Breast epithelium (tissue), 4 donors: ENCODE data around the gene CETN3. TPM values are rescaled to one million over a fixed set of nuclear protein-coding genes. Genes with fewer than 3 reads are reported as not detected.

ENCODE experiments used
- DNase-seq, 2 donors: peaks; one replicate each; pipeline ENCODE4 v3.0.0-alpha.2; 2019; ENCODE audit warnings: low spot score in 2 of 2
- H3K27ac ChIP-seq, 2 donors: fragments of 200-600 bp; sonication (generic) in 1 of 2; one replicate each; pipeline ENCODE4 v1.5.1; 2016 to 2019; ENCODE audit warnings: mild to moderate bottlenecking in 1 of 2
- H3K27me3 ChIP-seq, 2 donors: fragments of 200-600 bp; sonication (generic) in 1 of 2; one replicate each; pipeline versions ENCODE4 v1.5.1 to v1.6.0; 2017 to 2019; ENCODE audit warnings: control low read depth in 1 of 2, mild to moderate bottlenecking in 1 of 2
- H3K36me3 ChIP-seq: fragments of 200-600 bp; one replicate; pipeline ENCODE4 v1.5.1; 2019
- H3K4me1 ChIP-seq, 2 donors: fragments of 200-600 bp; sonication (generic); one replicate each; pipeline ENCODE4 v1.5.1; 2016 to 2019; ENCODE audit warnings: control low read depth in 1 of 2
- H3K4me3 ChIP-seq, 3 donors: fragments of 200-600 bp; sonication (generic); 1 replicate in 2 of 3; 2 replicates in 1 of 3; pipeline ENCODE4 v1.5.1; 2016 to 2019; ENCODE audit warnings: mild to moderate bottlenecking in 3 of 3, moderate library complexity in 2 of 3
- H3K9me3 ChIP-seq, 2 donors: fragments of 200-600 bp; sonication (generic) in 1 of 2; one replicate each; pipeline ENCODE4 v1.5.1; 2016 to 2019; ENCODE audit warnings: control low read depth in 1 of 2
- POLR2A ChIP-seq: fragments of 450-650 bp; IDR thresholded peaks from one replicate; pipeline ENCODE4 v1.6.1; 2016; ENCODE audit warnings: antibody characterized with exemption, mild to moderate bottlenecking, moderate library complexity
- POLR2AphosphoS5 ChIP-seq, 3 donors: sonication (generic); formaldehyde crosslinking; IDR thresholded peaks; one replicate each; pipeline ENCODE4 v1.6.1; 2017; ENCODE audit warnings: antibody characterized with exemption in 3 of 3
- intact Hi-C: fragments of 100-400 bp; cut with DNase I; formaldehyde crosslinking; loops from one replicate; pipeline ENCODE4 v1.15.1; 2023; ENCODE audit warnings: low total_unique reads
- total RNA-seq, 3 donors: library from RNA; depleted of rRNA; stranded (reverse); fragments of >200 nt; gene quantifications; one replicate each; pipeline ENCODE4 v1.1.0, GENCODE V29; 2016
- TF ChIP-seq, protein P1 (sequence below), 3 donors: fragments of 450-650 bp; IDR thresholded peaks; one replicate each; pipeline ENCODE4 v1.5.1; 2016 to 2017; ENCODE audit warnings: antibody characterized with exemption in 3 of 3, mild to moderate bottlenecking in 3 of 3, moderate library complexity in 3 of 3

The CETN3 gene
- total RNA-seq, 3 donors from 2014 or later, result 7.7 to 13.8 (median 11.8) TPM

DNA sequence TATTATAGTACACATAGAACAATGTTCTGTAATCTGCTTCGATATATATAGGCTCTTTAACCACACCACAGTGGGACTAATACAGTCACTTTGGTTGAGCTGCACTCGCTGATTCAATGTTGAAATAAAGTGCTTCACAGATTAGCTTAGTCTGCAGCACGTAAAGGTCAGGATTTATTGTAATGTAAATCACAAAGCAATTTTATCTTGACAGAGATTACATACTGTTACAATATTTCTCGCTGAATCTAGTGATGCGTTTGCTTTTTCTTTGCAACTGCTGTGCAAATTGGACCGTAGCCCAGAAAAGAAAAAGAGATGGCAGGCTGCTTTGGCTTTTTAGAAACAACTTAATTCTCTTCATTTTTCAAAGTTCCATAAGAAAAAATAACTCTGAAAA, 52.9 kb downstream of the CETN3 start:
- H3K36me3 ChIP-seq, result no peaks in the 10 kb centered on the region
- H3K27me3 ChIP-seq, result no peaks in the 10 kb centered on the region
- TF ChIP-seq POLR2AphosphoS5 (IDR thresholded peaks at IDR 0.05) (no peak), POLR2A (no peak)
- TF ChIP-seq, protein P1, sequence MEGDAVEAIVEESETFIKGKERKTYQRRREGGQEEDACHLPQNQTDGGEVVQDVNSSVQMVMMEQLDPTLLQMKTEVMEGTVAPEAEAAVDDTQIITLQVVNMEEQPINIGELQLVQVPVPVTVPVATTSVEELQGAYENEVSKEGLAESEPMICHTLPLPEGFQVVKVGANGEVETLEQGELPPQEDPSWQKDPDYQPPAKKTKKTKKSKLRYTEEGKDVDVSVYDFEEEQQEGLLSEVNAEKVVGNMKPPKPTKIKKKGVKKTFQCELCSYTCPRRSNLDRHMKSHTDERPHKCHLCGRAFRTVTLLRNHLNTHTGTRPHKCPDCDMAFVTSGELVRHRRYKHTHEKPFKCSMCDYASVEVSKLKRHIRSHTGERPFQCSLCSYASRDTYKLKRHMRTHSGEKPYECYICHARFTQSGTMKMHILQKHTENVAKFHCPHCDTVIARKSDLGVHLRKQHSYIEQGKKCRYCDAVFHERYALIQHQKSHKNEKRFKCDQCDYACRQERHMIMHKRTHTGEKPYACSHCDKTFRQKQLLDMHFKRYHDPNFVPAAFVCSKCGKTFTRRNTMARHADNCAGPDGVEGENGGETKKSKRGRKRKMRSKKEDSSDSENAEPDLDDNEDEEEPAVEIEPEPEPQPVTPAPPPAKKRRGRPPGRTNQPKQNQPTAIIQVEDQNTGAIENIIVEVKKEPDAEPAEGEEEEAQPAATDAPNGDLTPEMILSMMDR (IDR thresholded peaks at IDR 0.05), result no peak
- no peaks in the 10 kb centered on the region for H3K9me3 ChIP-seq
- intact Hi-C loops, result no loop called here
- no peaks in the 10 kb centered on the region for H3K4me1 ChIP-seq
- no peak for DNase-seq
- no peak overlapping the region for H3K27ac ChIP-seq
- no peak overlapping the region for H3K4me3 ChIP-seq

DNA sequence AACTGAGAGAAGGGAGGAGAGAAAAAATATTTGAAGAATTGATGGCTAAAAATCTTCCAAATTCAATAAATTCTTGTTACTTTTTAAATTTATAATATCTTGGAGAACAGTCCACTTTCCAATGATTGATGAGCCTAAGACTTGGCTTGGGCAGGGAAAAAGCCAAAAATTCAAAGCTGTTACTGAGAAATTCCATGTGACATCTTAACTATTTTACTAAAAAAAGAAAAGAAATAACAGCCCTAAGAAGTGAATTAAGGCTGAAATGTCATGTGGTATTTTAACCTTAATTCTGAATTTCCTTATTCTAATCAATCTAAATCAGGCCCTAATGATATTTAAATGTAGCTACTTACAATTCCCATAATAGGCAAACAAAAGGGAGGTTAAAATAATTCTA, 53.4 kb downstream of the CETN3 start:
- DNase-seq, result no peak
- intact Hi-C loops, result no loop called here
- Histone ChIP-seq H3K27ac (no peak overlapping the region), H3K36me3 (no peaks in the 10 kb centered on the region), H3K9me3 (no peaks in the 10 kb centered on the region), H3K4me3 (no peak overlapping the region), H3K27me3 (no peaks in the 10 kb centered on the region), H3K4me1 (no peaks in the 10 kb centered on the region)
- TF ChIP-seq POLR2AphosphoS5 (IDR thresholded peaks at IDR 0.05) (no peak), POLR2A (no peak)
- TF ChIP-seq, protein P1 (IDR thresholded peaks at IDR 0.05), result no peak

DNA sequence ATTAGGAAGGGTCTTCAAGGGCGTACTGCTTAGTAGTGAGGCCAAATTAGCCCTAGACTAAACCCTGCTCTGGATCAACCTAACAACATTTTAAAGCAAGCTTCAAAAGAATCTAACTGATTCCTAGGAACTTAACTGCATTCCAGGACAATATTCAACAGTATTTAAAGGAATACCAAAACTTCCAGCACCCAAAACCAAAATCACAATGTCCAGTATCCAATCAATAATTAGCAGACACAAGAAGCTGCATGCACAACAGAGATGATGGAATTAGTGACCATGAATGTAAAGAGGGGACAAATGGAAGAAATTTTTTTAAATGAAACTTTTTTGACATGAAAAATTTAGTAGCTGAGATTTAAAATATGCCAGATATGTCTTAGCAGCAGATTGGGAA, 53.9 kb downstream of the CETN3 start:
- Histone ChIP-seq H3K4me1 (no peaks in the 10 kb centered on the region), H3K27me3 (no peaks in the 10 kb centered on the region), H3K4me3 (no peak overlapping the region), H3K9me3 (no peaks in the 10 kb centered on the region), H3K36me3 (no peaks in the 10 kb centered on the region), H3K27ac (no peak overlapping the region)
- intact Hi-C loops, result no loop called here
- TF ChIP-seq POLR2A, result no peak
- TF ChIP-seq, protein P1 (IDR thresholded peaks at IDR 0.05), result no peak
- TF ChIP-seq POLR2AphosphoS5 (IDR thresholded peaks at IDR 0.05), result no peak
- no peak for DNase-seq

DNA sequence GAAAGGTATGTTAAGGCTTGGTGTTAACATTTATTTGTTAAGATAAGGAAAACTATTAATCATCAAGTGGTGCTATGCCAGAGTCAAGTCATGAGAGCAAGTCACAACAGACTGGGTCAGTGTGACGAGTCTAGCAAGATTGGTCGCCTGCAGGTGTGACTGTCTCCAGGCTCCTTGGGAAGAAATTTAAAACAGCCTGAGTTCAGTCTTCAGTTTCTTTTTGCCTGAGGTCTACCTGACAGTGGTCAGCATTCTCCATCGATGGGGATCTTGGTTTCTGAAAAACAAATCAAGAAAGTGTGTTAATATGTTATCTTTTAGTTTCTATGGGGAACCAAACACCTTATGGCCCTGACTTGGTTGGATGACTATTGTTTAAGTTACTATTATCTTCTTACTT, 56.3 kb downstream of the CETN3 start:
- H3K4me3 ChIP-seq, result no peak overlapping the region
- no peak overlapping the region for H3K27ac ChIP-seq
- H3K9me3 ChIP-seq, result no peaks in the 10 kb centered on the region
- intact Hi-C loops, result no loop called here
- H3K36me3 ChIP-seq, result no peaks in the 10 kb centered on the region
- DNase-seq, result no peak
- no peaks in the 10 kb centered on the region for H3K4me1 ChIP-seq
- no peaks in the 10 kb centered on the region for H3K27me3 ChIP-seq
- TF ChIP-seq POLR2A (no peak), POLR2AphosphoS5 (IDR thresholded peaks at IDR 0.05) (no peak)
- TF ChIP-seq, protein P1 (IDR thresholded peaks at IDR 0.05), result no peak

DNA sequence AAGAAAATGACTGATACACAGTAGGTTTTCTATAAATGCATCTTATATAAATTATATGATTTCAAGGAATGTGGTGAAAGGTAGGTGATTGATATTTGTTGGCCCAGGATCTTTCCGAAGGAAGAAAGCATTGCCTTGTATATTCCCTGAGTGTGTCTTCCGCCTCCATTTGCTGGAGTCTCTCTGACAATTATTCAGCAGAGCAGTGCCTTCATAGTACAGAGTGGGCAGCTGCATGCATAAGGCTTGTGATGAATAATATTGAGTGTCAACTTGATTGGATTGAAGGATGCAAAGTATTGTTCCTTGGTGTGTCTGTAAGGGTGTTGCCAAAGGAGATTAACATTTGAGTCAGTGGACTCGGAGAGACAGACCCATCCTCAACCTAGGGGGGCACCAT, 58.5 kb downstream of the CETN3 start:
- Histone ChIP-seq H3K36me3 (no peaks in the 10 kb centered on the region), H3K27ac (no peak overlapping the region), H3K27me3 (no peaks in the 10 kb centered on the region), H3K4me3 (no peak overlapping the region), H3K4me1 (no peaks in the 10 kb centered on the region), H3K9me3 (no peaks in the 10 kb centered on the region)
- TF ChIP-seq POLR2A (no peak), POLR2AphosphoS5 (IDR thresholded peaks at IDR 0.05) (no peak)
- TF ChIP-seq, protein P1 (IDR thresholded peaks at IDR 0.05), result no peak
- DNase-seq, result no peak
- intact Hi-C loops, result no loop called here
